Transverse colon (tissue), 3 donors: ENCODE measurements around the gene RNASEL.

ENCODE experiments used
- EP300 ChIP-seq: sonication (generic); formaldehyde crosslinking; IDR thresholded peaks from one replicate; pipeline ENCODE4 v1.6.1; 2017; ENCODE audit warnings: antibody characterized with exemption, low read depth
- POLR2A ChIP-seq: fragments of 450-650 bp; IDR thresholded peaks from one replicate; pipeline ENCODE4 v1.6.1; 2016; ENCODE audit warnings: antibody characterized with exemption, mild to moderate bottlenecking, moderate library complexity
- TF ChIP-seq, protein P1 (sequence below), 5 experiments: fragments of 200-600 bp in 3 of 5; fragments of 450-650 bp in 2 of 5; sonication (generic) in 3 of 5; IDR thresholded peaks; 1 replicate in 2 of 5; 2 replicates in 3 of 5; pipeline ENCODE4 v1.5.1; 2016 to 2017; ENCODE audit warnings: antibody characterized with exemption in 5 of 5, inconsistent platforms in 3 of 5, mild to moderate bottlenecking in 2 of 5, moderate library complexity in 1 of 5

DNA sequence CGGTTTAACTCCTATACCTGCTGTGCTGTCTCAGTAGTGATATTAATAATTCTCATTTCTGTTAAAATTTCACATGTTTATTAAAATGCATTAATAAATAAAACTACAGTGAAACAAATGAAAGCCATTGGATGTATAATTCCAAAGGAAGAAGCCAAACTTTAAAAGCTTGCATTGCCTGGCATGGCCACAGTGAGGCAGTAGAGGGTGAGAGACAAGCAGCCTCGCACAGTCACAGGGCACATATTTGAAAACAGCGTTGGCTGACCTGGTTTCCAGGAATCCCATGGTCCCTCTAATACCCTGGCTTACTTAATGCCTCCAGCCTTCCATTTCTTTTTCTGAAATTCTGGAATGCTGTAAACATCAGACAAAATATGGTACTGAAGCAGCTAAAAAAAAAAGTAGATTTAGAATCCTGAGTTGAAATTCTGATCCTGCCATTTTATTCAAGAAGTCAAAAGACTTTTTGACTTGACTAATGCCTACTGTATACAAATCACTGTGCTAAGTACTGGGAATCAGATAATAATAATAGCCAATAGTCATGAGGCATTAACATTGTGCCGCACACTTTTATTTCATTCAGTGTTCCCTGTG, 6.7 kb upstream of the RNASEL start:
- TF ChIP-seq, protein P1, sequence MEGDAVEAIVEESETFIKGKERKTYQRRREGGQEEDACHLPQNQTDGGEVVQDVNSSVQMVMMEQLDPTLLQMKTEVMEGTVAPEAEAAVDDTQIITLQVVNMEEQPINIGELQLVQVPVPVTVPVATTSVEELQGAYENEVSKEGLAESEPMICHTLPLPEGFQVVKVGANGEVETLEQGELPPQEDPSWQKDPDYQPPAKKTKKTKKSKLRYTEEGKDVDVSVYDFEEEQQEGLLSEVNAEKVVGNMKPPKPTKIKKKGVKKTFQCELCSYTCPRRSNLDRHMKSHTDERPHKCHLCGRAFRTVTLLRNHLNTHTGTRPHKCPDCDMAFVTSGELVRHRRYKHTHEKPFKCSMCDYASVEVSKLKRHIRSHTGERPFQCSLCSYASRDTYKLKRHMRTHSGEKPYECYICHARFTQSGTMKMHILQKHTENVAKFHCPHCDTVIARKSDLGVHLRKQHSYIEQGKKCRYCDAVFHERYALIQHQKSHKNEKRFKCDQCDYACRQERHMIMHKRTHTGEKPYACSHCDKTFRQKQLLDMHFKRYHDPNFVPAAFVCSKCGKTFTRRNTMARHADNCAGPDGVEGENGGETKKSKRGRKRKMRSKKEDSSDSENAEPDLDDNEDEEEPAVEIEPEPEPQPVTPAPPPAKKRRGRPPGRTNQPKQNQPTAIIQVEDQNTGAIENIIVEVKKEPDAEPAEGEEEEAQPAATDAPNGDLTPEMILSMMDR (IDR thresholded peaks at IDR 0.05) = peak; percentile 74 to 89 (median 83)
- TF ChIP-seq POLR2A (no peak), EP300 (no peak)
